H1 (cell line): ENCODE data around the gene CDK12. TPM values are rescaled to one million over a fixed set of nuclear protein-coding genes. Genes with fewer than 3 reads are reported as not detected.

Experiments
- ASH2L ChIP-seq: fragments of 200-600, 300-600 bp; sonication (generic); IDR thresholded peaks from one replicate; pipeline ENCODE4 v1.7.1; 2017; ENCODE audit warnings: low read length
- BRCA1 ChIP-seq: IDR thresholded peaks from 2 replicates; pipeline ENCODE4 v1.6.1; 2012; ENCODE audit warnings: low read depth, low read length, improper control_type of control experiment
- CBX8 ChIP-seq: fragments of 300-800, 300-1000 bp; sonication (generic); IDR thresholded peaks from 2 replicates; pipeline ENCODE4 v1.7.1; 2016; ENCODE audit warnings: low read depth, low read length, borderline replicate concordance
- PHF8 ChIP-seq: fragments of 200-600 bp; sonication (generic); conservative IDR thresholded peaks from 2 replicates; pipeline ENCODE4 v1.7.1; 2012; ENCODE audit warnings: low read depth, mild to moderate bottlenecking, inconsistent platforms, low read length, moderate library complexity
- SP2 ChIP-seq: IDR thresholded peaks from 2 replicates; pipeline ENCODE4 v1.6.1; 2012; ENCODE audit warnings: mild to moderate bottlenecking, low read length, inconsistent platforms
- polyA plus RNA-seq, 7 experiments: library from polyadenylated mRNA; depleted of rRNA in 3 of 7; stranded (reverse) in 5 of 7; unstranded in 2 of 7; fragments of >200 nt in 5 of 7; fragments of 200-250 nt in 2 of 7; gene quantifications; 1 replicate in 5 of 7; 2 replicates in 1 of 7; 4 replicates in 1 of 7; pipeline versions ENCODE4 v1.2.1 to v1.2.3, GENCODE V29; 2011 to 2013; ENCODE audit warnings: missing spikeins in 2 of 7, mixed read lengths in 2 of 7
- total RNA-seq: library from RNA; stranded (reverse); fragmentation: NEBNext Ultra II Directional; extraction: Animal tissue kit (Norgen Biotek cat#: 25700); gene quantifications from 2 replicates; pipeline ENCODE4 v1.2.1, GENCODE V29; 2021
- TF ChIP-seq, protein P1 (sequence below): fragments of 300-600 bp; sonication (generic); IDR thresholded peaks from 2 replicates; pipeline ENCODE4 v1.7.1; 2012; ENCODE audit warnings: low read length, moderate library complexity, mild to moderate bottlenecking, inconsistent platforms; ENCODE audit not compliant: insufficient replicate concordance
- TF ChIP-seq, protein P2 (sequence below): IDR thresholded peaks from 2 replicates; pipeline ENCODE4 v1.6.1; 2012; ENCODE audit warnings: inconsistent platforms
- TF ChIP-seq, protein P3 (sequence below): IDR thresholded peaks from 2 replicates; pipeline ENCODE4 v1.6.1; 2012; ENCODE audit warnings: low read length, inconsistent platforms

Gene CDK12
- total and polyA plus RNA-seq, 2 of the 8 experiments (the other 6 are each of a cell fraction or from before 2014, with no cell fraction given) = 14.8 to 70.3 TPM

GRCh38 chr17:39450847-39451581 lies 10.3 kb upstream of the CDK12 start, which contains the start of gene MED1 (continued):
- TF ChIP-seq, protein P1, sequence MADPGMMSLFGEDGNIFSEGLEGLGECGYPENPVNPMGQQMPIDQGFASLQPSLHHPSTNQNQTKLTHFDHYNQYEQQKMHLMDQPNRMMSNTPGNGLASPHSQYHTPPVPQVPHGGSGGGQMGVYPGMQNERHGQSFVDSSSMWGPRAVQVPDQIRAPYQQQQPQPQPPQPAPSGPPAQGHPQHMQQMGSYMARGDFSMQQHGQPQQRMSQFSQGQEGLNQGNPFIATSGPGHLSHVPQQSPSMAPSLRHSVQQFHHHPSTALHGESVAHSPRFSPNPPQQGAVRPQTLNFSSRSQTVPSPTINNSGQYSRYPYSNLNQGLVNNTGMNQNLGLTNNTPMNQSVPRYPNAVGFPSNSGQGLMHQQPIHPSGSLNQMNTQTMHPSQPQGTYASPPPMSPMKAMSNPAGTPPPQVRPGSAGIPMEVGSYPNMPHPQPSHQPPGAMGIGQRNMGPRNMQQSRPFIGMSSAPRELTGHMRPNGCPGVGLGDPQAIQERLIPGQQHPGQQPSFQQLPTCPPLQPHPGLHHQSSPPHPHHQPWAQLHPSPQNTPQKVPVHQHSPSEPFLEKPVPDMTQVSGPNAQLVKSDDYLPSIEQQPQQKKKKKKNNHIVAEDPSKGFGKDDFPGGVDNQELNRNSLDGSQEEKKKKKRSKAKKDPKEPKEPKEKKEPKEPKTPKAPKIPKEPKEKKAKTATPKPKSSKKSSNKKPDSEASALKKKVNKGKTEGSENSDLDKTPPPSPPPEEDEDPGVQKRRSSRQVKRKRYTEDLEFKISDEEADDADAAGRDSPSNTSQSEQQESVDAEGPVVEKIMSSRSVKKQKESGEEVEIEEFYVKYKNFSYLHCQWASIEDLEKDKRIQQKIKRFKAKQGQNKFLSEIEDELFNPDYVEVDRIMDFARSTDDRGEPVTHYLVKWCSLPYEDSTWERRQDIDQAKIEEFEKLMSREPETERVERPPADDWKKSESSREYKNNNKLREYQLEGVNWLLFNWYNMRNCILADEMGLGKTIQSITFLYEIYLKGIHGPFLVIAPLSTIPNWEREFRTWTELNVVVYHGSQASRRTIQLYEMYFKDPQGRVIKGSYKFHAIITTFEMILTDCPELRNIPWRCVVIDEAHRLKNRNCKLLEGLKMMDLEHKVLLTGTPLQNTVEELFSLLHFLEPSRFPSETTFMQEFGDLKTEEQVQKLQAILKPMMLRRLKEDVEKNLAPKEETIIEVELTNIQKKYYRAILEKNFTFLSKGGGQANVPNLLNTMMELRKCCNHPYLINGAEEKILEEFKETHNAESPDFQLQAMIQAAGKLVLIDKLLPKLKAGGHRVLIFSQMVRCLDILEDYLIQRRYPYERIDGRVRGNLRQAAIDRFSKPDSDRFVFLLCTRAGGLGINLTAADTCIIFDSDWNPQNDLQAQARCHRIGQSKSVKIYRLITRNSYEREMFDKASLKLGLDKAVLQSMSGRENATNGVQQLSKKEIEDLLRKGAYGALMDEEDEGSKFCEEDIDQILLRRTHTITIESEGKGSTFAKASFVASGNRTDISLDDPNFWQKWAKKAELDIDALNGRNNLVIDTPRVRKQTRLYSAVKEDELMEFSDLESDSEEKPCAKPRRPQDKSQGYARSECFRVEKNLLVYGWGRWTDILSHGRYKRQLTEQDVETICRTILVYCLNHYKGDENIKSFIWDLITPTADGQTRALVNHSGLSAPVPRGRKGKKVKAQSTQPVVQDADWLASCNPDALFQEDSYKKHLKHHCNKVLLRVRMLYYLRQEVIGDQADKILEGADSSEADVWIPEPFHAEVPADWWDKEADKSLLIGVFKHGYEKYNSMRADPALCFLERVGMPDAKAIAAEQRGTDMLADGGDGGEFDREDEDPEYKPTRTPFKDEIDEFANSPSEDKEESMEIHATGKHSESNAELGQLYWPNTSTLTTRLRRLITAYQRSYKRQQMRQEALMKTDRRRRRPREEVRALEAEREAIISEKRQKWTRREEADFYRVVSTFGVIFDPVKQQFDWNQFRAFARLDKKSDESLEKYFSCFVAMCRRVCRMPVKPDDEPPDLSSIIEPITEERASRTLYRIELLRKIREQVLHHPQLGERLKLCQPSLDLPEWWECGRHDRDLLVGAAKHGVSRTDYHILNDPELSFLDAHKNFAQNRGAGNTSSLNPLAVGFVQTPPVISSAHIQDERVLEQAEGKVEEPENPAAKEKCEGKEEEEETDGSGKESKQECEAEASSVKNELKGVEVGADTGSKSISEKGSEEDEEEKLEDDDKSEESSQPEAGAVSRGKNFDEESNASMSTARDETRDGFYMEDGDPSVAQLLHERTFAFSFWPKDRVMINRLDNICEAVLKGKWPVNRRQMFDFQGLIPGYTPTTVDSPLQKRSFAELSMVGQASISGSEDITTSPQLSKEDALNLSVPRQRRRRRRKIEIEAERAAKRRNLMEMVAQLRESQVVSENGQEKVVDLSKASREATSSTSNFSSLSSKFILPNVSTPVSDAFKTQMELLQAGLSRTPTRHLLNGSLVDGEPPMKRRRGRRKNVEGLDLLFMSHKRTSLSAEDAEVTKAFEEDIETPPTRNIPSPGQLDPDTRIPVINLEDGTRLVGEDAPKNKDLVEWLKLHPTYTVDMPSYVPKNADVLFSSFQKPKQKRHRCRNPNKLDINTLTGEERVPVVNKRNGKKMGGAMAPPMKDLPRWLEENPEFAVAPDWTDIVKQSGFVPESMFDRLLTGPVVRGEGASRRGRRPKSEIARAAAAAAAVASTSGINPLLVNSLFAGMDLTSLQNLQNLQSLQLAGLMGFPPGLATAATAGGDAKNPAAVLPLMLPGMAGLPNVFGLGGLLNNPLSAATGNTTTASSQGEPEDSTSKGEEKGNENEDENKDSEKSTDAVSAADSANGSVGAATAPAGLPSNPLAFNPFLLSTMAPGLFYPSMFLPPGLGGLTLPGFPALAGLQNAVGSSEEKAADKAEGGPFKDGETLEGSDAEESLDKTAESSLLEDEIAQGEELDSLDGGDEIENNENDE = no peak
- TF ChIP-seq CBX8 (no peak), ASH2L (peak; percentile 74), BRCA1 (peak; percentile 94), PHF8 (peak; percentile 96), SP2 (no peak)
- TF ChIP-seq, protein P2, sequence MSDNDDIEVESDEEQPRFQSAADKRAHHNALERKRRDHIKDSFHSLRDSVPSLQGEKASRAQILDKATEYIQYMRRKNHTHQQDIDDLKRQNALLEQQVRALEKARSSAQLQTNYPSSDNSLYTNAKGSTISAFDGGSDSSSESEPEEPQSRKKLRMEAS = no peak
- TF ChIP-seq, protein P3, sequence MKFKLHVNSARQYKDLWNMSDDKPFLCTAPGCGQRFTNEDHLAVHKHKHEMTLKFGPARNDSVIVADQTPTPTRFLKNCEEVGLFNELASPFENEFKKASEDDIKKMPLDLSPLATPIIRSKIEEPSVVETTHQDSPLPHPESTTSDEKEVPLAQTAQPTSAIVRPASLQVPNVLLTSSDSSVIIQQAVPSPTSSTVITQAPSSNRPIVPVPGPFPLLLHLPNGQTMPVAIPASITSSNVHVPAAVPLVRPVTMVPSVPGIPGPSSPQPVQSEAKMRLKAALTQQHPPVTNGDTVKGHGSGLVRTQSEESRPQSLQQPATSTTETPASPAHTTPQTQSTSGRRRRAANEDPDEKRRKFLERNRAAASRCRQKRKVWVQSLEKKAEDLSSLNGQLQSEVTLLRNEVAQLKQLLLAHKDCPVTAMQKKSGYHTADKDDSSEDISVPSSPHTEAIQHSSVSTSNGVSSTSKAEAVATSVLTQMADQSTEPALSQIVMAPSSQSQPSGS = peak; percentile 46; the same call in 1 of the 2 replicates
